Lung microvascular endothelial cell (primary cell): ENCODE results near the gene CYP2S1. TPM values are rescaled to one million over a fixed set of nuclear protein-coding genes. Genes with fewer than 3 reads are reported as not detected.

Experiments
- DNase-seq, 2 donors: peaks; one replicate each; pipeline versions ENCODE4 v3.0.0 to v3.0.0-alpha.2; 2010; ENCODE audit warnings: low read depth in 2 of 2
- total RNA-seq: library from RNA; depleted of rRNA; stranded (reverse); fragments of >200 nt; gene quantifications from 2 replicates; pipeline ENCODE4 v1.2.1, GENCODE V29; 2014

The CYP2S1 gene
- total RNA-seq, 1 donor from 2014 or later = not detected

DNA sequence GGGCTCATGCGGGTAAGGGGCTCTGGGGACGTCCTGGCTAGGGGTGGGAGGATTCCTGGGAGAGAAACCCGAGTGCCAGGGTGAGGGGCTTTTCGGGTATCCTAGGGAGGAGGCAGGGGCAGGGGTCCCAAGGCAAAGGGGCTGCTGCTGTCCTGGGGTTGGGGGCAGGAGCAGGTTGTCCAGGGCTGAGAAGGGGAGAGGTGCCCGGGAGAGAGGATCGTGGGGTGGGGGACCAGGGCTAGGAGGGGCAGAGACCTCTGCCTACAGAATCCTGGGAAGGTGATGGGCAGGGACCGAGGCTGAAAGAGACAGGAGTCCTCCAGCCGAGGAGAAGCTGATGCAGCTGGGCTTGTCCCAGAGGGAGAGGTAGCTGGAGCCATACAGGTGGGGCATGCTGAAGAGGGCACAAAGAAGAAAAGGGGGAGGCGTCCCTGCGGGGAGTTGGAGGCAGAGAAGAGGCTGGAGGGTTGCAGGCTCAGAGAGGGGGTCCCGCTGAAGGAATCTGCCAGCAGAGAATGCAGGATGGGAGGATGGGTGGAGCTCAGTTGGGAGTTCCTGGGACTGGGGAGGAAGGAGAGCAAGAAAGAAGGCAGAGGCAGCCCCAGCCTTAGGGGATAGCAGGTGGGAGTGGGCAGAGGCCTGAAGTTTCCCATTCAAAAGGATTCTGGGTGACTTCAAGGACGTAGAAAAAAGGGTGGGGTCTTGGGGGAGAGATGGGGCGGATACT, 574 bp downstream of the CYP2S1 start:
- DNase-seq = no peak

DNA sequence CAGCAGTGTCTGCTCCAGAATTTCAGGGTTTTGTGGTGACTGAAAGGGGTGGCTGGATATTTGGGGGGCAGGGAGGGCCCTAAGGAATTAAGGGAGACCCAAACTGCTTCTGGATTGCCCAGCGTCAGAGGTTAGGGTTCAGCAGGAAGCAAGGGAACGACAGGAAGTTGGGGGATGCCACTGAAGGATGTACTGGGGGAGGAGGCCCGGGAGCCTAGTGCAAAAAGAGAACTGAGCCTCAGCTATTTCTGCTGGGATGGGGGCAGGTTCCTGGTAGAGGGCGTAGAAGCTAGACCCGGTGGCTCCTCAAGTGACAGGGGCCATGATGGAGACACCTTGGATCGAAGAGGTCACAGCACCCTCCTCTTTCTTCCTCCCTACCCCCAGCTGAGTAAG, 1.1 kb downstream of the CYP2S1 start:
- DNase-seq = peak in 1 of 2 donors; percentile 16

DNA sequence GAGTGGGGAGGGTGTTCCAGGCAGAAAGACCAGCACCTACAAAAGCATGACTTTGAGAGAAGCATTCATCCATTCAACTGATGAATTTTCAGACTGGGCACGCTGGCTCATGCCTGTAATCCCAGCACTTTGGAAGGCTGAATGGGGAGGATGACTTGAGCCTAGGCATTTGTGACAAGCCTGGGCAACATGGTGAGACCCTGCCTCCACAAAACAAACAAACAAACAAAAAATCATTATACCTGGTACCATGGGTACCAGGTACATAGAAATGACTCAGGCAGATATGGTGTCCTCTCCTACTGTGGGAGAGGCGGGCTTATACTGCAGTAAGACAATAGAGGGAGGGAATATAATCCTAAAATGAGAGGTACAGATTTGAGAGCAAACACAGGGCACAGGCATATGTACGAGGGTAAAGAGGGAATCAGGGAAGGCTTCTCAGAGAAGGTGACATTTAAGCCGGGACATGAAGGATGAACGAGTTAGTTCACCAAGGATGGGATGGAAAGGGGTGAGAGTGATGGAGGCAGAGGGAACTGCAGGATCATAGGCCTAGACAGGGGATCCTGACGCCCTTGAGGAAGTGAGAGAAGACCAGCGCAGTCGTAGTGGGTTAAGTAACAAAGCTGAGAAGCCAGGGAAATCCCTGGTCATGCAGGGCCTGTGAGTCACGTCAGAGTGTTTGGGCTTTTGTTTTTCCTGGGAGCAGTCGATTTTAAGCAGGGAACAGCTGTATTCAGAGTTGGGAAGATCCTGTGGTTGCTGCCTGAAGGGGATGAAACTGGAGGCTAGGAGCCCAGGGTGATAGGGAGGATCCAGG, 2.9 kb downstream of the CYP2S1 start:
- peak in 1 of 2 donors; percentile 48 for DNase-seq

DNA sequence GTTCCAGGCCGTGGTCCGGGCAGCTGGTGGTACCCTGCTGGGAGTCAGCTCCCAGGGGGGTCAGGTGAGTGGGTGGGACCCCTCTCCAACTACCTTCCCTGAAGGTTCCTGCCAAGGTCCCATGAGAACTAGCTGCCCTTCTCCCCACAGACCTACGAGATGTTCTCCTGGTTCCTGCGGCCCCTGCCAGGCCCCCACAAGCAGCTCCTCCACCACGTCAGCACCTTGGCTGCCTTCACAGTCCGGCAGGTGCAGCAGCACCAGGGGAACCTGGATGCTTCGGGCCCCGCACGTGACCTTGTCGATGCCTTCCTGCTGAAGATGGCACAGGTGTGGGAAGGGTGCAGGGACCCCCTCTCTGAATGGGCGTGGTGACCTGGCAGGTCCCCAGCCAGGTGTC, 5.5 kb downstream of the CYP2S1 start:
- no peak for DNase-seq

DNA sequence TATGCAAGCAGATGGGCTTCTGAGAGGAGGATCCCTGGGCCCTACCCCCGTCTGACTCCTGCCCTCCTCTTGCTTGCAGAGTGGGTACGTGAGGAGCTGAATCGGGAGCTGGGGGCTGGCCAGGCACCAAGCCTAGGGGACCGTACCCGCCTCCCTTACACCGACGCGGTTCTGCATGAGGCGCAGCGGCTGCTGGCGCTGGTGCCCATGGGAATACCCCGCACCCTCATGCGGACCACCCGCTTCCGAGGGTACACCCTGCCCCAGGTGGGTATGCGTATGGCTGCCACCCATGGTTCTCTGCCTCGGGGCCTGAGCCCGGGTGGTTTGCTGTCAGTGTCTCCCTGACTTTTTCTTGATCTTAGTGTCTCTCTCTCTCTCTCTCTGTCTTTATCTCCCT, 10.4 kb downstream of the CYP2S1 start:
- no peak for DNase-seq

DNA sequence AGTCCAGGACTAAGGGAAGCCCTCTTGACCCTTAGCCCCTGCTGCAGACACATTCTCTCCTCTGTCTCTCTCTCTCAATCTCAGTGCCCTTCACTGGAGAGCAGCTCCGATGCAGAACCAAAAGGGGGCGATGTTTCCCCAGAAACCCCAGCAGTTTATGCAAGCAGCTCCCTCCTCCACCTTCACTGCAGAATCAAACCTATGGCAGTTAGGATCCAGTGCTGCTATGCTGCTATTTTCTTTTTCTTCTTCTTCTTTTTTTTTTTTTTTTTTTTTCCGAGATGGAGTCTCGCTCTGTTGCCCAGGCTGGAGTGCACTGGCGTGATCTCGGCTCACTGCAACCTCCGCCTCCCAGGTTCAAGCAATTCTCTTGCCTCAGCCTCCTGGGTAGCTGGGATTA, 11.3 kb downstream of the CYP2S1 start:
- DNase-seq = peak; percentile 88 to 92

DNA sequence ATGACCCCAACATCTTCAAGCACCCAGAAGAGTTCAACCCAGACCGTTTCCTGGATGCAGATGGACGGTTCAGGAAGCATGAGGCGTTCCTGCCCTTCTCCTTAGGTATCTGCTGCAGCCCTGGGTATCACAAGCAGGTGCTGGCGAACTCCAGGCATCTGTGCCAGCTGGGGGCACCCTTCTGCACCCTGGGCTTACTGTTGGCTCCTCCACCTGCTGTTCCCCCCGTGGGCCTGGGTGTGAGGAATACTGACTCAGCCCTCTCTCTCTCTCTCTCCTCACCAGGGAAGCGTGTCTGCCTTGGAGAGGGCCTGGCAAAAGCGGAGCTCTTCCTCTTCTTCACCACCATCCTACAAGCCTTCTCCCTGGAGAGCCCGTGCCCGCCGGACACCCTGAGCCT, 13.0 kb downstream of the CYP2S1 start:
- DNase-seq = no peak

DNA sequence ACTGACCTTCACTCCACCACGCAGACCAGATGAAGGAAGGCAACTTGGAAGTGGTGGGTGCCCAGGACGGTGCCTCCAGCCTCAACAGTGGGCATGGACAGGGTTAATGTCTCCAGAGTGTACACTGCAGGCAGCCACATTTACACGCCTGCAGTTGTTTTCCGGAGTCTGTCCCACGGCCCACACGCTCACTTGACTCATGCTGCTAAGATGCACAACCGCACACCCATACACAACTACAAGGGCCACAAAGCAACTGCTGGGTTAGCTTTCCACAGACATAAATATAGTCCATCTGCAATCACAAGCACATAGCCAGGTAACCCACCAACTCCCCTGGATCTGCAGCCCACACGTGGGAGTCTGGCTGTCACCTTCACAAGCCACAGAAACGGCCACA, 13.4 kb downstream of the CYP2S1 start:
- no peak for DNase-seq

DNA sequence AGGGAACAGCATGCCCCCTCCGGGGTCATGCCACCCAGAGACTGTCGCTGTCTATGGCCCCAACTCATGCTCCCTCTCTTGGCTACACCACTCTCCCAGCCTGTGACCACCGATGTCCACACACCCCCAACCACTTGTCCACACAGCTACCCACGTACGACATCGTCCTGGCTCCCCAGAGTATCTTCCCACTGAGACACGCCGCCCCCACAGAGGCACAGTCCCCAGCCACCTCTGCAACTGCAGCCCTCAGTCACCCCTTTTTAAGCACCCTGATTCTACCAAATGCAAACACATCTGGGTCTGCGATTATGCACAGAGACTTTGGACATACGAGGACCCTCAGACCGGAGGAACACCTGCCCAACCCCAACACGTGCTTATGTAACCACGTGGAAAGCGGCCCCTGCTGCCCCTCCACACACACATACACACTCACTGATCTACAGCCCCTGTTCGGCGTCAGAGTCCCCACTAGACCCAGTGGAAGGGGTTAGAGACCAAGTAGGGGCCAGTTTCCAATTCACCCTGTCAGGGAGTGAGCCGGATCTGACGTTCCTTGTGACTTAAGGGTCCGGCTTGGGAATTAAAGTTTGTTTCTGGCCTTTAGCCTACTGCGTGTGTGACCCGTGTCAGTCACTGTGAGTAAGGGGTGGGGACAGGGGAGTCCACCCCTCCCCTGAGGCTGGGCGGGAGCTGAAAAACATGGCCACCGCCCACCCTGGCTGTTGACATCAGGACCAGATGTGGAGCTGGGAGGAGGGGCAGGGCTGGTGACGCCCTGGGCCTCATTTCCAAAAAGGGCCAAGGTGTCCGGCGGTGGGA, 14.1 kb downstream of the CYP2S1 start:
- no peak for DNase-seq

DNA sequence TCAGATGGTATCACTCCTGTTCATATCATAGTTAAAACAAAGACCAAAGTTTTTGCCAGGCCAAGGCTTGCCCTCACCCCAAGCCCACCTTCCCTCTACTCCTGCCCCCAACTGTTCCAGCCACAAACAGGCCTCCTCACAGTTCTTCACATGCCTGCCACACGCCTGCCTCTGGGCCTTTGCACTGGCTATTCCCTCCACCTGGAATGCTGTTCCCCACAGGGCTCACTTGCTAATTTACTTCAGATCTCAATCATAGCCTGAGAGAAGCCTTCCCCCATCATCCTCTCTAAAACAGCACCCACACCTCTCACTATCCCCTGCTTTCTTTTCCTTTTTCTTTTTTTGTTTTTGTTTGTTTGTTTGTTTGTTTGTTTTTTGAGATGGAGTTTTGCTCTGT, 21.1 kb downstream of the CYP2S1 start:
- no peak for DNase-seq

DNA sequence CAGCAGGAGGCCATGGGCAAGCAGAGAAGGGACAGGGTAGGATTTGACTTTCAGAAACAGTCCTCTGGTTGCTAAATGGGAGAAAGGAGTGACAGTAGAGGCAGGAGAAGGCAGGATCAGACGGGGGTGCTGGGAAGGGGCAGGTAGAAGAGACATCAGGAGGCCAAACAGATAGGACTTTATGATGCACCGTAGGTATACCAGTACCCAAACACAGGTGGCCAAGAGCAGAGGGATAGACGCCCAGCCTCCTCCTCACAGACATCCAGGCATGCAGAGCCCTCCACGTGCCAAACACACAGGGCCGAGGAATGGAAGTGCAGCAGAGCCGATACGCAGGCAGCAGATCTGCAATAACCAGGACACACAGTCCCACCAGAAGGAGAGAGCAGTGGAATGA, 24.7 kb downstream of the CYP2S1 start:
- no peak for DNase-seq

DNA sequence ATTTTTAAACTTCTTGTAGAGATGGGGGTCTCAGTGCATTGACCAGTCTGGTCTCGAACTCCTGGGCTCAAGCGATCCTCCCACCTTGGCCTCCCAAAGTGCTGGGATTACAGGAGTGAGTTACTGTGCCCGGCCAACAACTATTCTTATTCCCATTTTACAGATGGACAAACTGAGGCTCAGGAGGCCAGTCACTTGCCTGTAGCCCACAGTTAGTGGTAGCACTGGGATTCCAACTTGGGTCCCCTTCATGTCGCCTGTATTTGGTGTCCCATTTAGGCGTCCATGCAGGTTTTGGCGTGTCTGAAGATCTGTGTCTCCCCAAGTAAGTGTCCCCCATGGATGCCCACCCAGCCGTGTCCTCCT, 25.2 kb downstream of the CYP2S1 start:
- DNase-seq = no peak

DNA sequence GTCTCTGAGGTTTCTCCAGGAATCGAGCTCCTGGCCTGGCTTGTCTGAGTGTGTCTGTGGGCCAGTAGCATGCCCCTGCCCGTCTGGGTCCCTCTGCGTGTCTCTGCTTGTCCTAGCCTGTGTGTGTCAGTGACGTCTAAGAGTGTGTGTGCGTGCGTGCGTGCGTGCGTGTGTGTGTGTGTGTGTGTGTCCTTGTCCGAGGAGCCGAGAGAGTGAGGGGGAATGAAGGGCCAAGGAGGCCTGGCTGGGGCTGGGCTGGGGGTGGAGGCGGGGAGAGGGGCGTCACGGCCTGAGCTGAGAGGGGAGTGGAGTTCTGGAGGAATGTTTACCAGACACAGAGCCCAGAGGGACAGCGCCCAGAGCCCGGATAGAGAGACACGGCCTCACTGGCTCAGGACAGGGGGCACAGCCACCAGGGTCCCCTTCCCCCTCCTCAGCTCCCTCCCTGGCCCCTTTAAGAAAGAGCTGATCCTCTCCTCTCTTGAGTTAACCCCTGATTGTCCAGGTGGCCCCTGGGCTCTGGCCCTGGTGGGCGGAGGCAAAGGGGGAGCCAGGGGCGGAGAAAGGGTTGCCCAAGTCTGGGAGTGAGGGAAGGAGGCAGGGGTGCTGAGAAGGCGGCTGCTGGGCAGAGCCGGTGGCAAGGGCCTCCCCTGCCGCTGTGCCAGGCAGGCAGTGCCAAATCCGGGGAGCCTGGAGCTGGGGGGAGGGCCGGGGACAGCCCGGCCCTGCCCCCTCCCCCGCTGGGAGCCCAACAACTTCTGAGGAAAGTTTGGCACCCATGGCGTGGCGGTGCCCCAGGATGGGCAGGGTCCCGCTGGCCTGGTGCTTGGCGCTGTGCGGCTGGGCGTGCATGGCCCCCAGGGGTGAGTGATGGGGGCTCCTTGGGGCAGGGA, 25.8 kb downstream of the CYP2S1 start, which contains the start of gene AXL:
Gene AXL, plus strand, starts transcription at position 609 of the 893 bp plus-strand sequence. Its CDS starts 170 bp downstream, at position 779.
- DNase-seq = peak; percentile 66

DNA sequence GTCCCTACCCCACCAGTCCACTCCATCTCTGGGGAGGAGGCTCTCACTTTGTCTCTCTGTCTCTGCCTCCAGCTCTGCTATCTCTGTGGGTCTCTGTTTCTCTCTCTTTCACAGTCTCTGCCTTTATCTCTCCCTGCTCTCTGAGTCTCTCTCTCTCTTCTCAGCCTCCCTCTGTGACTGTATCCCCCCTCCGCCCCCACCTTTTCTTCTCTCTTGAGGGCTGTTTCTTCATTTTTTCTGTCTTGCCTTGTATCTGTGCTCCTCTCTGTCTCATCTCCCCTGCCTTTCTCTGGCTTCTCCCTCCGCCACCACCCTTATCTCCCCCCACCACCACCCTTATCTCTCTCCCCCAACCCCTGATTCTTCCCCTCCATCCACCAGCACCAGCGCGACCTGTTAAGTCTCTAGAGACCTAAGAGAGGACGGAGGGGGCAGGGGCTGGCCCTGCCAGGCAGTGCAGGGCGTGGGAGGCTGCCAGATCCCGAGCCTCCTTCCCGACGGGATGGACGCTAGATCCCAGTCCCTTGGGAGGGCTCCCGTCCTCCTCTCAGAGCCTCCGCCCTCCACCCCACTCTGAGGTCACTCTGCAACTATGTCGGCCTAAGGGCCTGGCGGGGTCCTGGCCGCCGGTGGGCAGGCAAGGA, 27.0 kb downstream of the CYP2S1 start:
- peak in 1 of 2 donors; percentile 55 for DNase-seq

DNA sequence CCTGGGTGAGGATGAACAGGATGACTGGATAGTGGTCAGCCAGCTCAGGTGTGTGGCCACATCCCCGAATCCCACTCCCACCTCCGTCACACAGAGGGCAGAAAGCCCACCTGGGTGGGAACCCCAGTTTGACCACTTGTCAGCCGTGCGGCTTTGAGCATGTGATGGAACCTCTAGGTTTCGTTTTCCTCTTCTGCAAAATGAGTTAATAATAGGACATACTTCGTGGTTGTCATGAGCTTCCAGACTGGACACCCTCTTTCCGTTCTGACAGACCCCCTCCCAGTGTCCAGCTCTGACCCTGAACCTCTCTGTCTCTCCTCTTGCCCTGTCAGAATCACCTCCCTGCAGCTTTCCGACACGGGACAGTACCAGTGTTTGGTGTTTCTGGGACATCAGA, 27.8 kb downstream of the CYP2S1 start:
- DNase-seq = peak in 1 of 2 donors; percentile 42

DNA sequence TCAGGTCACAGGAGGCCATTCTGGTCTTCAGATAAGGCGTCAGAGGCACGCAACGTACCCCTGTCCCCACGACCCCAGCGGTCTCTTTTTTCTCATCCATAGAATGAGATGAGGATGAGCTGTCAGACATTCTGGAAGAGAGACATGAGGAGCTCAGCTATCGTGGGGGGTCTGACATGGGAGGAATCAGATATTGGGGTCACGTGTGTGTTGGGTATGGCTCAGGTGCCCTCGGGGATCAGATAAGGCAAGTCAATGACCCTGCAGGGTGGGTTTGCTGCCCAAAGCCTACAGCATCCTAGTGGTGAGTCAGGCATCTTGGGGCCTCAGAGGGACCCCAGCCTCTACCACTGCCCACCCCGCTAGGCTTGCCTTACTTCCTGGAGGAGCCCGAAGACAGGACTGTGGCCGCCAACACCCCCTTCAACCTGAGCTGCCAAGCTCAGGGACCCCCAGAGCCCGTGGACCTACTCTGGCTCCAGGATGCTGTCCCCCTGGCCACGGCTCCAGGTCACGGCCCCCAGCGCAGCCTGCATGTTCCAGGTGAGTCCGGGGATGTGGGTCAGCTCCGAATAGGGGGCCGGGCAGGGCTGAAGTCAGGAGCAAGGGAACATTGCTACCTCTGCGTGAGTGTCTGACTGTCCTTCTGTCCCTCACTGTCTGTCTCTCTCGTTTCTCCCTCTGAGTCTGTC, 28.6 kb downstream of the CYP2S1 start:
- no peak for DNase-seq

DNA sequence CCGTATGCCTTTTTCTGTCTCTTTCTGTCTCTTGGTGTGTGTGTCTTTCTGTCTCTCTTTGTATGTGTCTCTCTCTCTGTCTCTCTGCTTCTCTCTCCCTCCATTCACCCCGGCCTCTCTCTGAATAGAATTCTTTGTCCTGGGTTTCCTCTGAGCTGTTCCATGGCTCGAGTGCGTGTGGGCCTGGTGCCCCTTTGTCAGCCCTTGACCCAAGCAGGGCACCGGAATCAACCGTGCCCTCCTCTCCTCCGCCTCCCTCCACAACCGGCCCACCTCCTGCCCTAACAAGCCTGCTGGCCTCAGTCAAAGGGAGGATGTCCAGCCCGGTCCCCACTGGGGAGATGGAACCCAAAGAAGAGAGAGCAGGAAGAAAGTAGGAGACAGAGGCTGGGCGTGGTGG, 29.2 kb downstream of the CYP2S1 start:
- DNase-seq = no peak

DNA sequence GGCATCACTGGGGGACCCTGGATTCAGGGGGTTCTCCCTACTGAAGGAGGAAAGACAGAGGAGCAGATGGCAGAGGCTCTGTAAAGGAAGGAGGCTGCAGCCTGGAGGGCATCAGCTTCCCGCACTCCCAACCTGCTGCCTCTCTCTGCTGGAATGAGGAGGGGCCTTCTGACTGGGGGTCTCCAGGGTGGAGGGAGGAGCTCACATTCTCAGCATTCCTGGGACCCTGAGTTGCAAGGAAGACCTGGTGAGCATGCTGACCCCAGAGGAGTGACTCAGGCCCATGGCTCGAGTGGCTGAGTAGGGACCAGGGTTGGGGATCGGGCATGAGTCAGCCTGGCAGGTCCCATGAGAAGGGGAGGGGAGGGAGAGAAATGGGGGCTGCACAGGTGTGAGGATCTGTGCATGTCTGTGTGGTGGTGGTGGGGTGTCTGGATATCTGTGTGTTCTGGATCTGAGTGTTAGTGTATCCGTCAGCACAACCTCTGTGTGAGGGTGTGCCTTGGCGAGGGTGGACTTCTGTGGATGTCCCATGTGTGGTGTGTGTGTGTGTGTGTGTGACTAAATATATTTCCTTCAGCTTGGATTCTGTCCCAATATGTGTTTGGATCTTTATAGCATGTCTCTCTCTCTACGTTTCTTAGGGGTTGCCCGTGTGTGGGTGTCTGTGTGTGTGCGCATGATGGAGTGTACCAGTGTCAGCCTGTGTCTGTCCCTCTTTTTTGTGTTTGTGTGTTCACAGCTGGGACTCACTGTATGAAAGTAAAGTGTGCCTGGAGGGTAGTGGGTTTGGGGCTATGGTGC, 30.6 kb downstream of the CYP2S1 start:
- peak; percentile 31 to 84 for DNase-seq

DNA sequence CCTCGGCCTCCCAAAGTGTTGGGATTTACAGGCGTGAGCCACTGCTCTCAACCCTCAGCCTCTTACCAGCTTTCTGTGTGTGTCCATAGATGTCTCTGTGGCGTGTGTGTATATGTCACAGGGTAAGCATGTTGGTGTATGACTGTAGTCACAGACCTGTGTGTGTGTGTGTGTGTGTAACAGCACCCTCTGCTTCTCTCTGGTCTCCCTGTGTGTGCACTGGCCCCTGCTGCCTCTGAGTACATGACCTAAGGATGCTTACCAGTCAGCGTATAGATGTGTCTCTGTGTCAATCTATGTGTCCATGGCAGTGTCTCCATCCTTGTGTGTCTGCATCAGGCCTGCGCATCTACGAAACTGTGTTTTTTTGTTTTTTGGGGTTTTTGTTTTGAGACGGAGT, 31.6 kb downstream of the CYP2S1 start:
- DNase-seq = no peak
